Measurements from ENCODE around the gene TSEN54. TPM values are rescaled to one million over a fixed set of nuclear protein-coding genes. Genes with fewer than 3 reads are reported as not detected.

TSEN54 gene
- polyA plus RNA-seq, 2 donors = 25.1 to 31.5 TPM

DNA sequence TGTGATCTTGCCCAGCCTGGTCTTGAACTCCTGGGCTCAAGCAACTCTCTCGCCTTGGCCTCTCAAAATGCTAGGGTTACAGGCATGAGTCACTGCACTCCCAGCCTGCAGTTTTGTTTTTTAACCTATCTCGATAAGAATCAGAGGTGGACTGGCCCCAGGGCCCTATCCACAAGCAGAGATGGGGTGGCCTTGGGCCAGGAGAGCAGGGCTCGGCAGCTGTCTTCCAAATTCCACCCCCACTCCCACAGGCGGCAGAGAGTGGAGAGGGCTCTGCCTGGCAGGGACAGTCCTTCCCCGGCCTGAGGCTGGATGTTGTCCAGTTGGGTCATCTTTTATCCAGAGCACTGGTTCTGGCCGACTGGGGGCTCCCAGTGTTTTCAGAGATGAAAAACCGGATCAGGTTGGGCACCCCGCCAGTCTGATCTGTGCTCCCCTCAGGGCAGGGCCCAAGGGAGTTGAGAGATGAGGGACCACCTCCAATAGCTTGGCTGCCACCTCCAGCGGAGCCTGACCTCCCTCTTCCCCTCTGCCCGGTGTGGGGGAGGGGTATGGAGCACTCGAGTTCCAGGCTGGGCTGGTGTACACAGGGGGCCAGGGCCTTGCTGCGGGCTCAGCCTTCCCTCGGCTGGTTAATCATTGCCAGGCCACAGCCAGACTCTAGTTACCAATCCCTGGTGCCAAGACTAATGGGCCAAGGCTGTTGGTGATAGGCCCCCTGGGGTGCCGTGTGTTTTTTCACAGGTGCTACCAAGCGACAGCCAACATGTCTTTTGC lies 40.9 kb downstream of the TSEN54 start:
- no peak overlapping the region for H3K4me3 ChIP-seq (ENCODE audit: low read depth in 1 of 2, low read length in 2 of 2)
- 56 to 62% methylated on average over 15 of the region's 15 CpGs for WGBS, 2 donors
- H3K36me3 ChIP-seq (ENCODE audit: control insufficient read depth in 2 of 2, insufficient read depth in 2 of 2, low read length in 1 of 2) = peaks cover 0 to 17% of the 10 kb centered on the region in 2 donors
- H3K4me1 ChIP-seq (ENCODE audit: control insufficient read depth in 2 of 2, insufficient read depth in 2 of 2, low read length in 1 of 2) = no peaks in the 10 kb centered on the region
- no peaks in the 10 kb centered on the region for H3K27me3 ChIP-seq (ENCODE audit: control insufficient read depth in 1 of 2, insufficient read depth in 2 of 2, low read length in 2 of 2)
- no peak overlapping the region for H3K27ac ChIP-seq (ENCODE audit: low read depth in 2 of 2, low read length in 1 of 2)
- H3K9me3 ChIP-seq (ENCODE audit: control insufficient read depth in 2 of 2, insufficient read depth in 1 of 2, low read depth in 1 of 2, low read length in 1 of 2) = no peaks in the 10 kb centered on the region

DNA sequence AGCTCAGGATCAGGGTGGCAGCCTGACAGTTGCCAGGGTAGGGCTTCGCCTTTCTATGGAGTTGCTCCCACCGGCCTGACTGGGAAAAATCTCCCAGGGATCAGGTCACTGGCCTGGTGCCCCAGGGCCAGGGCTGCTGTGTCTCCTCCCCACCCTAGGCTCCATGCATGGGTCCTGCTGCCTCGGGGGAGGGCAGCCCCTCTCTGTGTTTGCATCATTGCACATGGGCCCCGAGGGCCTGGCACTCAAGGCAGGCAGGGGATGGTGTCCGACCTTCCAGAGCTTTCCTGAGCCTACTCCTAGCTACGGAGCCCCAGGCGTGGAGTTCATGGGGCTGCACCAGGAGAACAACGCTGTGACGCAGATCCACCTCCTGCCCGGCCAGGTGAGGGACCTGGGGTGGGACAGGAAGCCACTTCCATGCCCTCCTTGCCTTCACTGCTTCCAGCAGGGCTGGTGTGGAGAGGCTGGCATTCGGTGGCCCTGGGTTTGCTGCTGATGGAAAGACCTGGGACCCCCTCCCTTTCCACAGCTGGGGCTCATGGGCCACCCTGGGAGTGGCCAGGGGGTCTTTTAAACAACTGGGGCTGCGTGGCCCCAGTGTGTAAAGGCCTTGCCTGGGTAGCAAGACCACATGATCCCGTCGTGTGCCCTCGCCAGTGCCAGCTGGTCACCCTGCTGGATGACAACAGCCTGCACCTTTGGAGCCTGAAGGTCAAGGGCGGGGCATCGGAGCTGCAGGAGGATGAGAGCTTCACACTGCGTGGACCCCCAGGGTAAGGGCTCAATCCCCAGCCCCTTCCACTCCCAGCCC lies 41.7 kb downstream of the TSEN54 start:
- Histone ChIP-seq H3K27ac (ENCODE audit: low read depth in 2 of 2, low read length in 1 of 2) (no peak overlapping the region), H3K27me3 (ENCODE audit: control insufficient read depth in 1 of 2, insufficient read depth in 2 of 2, low read length in 2 of 2) (no peaks in the 10 kb centered on the region), H3K4me3 (ENCODE audit: low read depth in 1 of 2, low read length in 2 of 2) (no peak overlapping the region), H3K36me3 (ENCODE audit: control insufficient read depth in 2 of 2, insufficient read depth in 2 of 2, low read length in 1 of 2) (peaks cover 0 to 22% of the 10 kb centered on the region in 2 donors), H3K9me3 (ENCODE audit: control insufficient read depth in 2 of 2, insufficient read depth in 1 of 2, low read depth in 1 of 2, low read length in 1 of 2) (no peaks in the 10 kb centered on the region), H3K4me1 (ENCODE audit: control insufficient read depth in 2 of 2, insufficient read depth in 2 of 2, low read length in 1 of 2) (no peaks in the 10 kb centered on the region)
- 68 to 87% methylated on average over 18 of the region's 18 CpGs for WGBS, 2 donors

DNA sequence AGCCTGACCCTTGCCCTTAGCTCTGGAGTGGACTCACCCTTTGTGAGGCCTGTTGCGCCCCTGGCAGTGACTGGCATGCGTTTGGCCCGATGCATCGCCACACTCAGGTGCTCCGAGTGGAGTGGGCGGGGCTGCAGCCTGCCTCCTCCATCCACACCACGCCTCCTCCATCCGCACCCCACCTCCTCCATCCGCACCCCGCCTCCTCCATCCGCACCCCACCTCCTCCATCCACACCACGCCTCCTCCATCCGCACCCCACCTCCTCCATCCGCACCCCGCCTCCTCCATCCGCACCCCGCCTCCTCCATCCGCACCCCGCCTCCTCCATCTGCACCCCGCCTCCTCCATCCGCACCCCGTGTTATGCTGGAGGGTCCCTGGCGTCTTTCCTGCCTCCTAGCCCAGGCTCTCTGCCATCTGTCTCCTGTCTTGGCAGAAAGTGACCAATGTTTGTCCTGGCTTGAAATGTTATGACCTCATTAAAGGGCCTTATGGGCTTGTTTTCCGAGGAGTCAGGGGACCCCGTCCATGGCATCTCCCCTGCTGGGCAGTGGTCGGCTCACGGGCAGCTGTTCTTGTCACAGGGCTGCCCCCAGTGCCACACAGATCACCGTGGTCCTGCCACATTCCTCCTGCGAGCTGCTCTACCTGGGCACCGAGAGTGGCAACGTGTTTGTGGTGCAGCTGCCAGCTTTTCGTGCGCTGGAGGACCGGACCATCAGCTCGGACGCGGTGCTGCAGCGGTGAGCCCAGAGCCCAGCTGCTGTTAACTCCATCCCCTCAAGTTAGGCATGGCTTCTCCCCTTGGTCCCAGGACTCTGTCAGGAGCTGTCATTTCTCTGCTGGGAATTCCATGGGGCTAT lies 42.6 kb downstream of the TSEN54 start:
- H3K9me3 ChIP-seq (ENCODE audit: control insufficient read depth in 2 of 2, insufficient read depth in 1 of 2, low read depth in 1 of 2, low read length in 1 of 2) = no peaks in the 10 kb centered on the region
- 75 to 91% methylated on average over 30 to 35 of the region's 38 CpGs for WGBS, 2 donors
- H3K27ac ChIP-seq (ENCODE audit: low read depth in 2 of 2, low read length in 1 of 2) = no peak overlapping the region
- no peaks in the 10 kb centered on the region for H3K4me1 ChIP-seq (ENCODE audit: control insufficient read depth in 2 of 2, insufficient read depth in 2 of 2, low read length in 1 of 2)
- H3K4me3 ChIP-seq (ENCODE audit: low read depth in 1 of 2, low read length in 2 of 2) = no peak overlapping the region
- H3K36me3 ChIP-seq (ENCODE audit: control insufficient read depth in 2 of 2, insufficient read depth in 2 of 2, low read length in 1 of 2) = peaks cover 0 to 30% of the 10 kb centered on the region in 2 donors
- H3K27me3 ChIP-seq (ENCODE audit: control insufficient read depth in 1 of 2, insufficient read depth in 2 of 2, low read length in 2 of 2) = no peaks in the 10 kb centered on the region

DNA sequence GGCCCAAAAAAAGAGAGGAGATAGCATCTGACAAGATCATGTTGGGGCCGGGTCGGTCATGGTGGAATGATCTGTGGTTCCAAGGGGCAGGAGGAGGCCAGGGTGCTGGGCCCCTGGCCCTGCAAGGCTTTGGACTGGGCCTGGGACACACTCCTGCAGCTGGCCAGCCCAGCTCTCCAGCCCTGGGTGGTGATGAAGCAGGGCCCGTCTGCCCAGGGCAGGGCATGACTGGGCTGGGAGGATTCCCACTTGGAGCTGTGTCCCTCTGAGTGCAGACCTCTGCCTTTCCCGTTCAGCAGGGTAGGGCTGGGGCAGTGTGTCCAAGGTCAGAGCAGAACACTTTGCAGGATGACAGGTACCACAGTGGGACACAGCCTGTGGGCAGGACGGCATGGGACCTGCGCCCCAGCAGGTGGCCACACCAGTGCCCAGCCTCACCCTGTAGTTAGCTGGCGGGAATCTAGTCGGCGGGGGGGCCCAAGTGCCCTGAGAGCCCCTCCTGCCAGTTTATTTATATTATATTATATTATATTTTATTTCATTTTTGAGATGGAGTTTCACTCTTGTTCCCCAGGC lies 43.7 kb downstream of the TSEN54 start:
- Histone ChIP-seq H3K9me3 (ENCODE audit: control insufficient read depth in 2 of 2, insufficient read depth in 1 of 2, low read depth in 1 of 2, low read length in 1 of 2) (no peaks in the 10 kb centered on the region), H3K4me3 (ENCODE audit: low read depth in 1 of 2, low read length in 2 of 2) (no peak overlapping the region), H3K4me1 (ENCODE audit: control insufficient read depth in 2 of 2, insufficient read depth in 2 of 2, low read length in 1 of 2) (no peaks in the 10 kb centered on the region), H3K27me3 (ENCODE audit: control insufficient read depth in 1 of 2, insufficient read depth in 2 of 2, low read length in 2 of 2) (no peaks in the 10 kb centered on the region), H3K27ac (ENCODE audit: low read depth in 2 of 2, low read length in 1 of 2) (no peak overlapping the region), H3K36me3 (ENCODE audit: control insufficient read depth in 2 of 2, insufficient read depth in 2 of 2, low read length in 1 of 2) (peaks cover 4 to 41% of the 10 kb centered on the region in 2 donors)
- 83 to 91% methylated on average over 9 of the region's 9 CpGs for WGBS, 2 donors

DNA sequence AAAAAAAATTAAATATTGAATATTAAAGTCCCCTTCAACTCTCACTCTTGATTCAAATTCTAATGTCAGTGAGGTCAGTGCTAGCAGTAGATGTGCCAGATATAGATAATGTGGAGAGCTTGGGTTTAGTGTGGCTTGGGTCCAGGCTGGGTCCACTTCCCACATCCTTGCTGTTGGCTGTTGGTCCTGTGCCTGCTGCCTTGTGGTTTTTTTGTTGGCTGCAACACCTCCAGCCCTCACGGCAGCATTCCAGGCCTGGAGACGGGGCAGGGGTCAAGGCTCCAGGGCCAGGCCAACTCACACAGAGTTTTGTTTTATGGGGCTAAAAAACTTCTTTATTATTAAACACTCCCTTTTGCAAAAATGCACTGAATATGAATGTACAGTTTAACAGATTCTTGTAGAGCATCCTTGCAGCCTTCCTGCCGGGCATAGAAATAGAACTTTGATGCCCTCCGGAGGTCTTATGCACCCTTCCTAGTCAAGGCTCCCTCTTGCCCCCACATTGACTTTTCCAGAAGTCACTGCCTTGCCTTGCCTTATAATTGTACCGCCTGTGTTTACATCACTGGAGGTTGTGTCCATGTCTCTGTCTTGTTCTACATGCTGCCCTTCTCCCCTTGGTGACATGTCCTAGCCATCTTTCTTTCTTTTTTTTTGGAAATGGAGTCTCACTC lies 45.7 kb downstream of the TSEN54 start:
- H3K9me3 ChIP-seq (ENCODE audit: control insufficient read depth in 2 of 2, insufficient read depth in 1 of 2, low read depth in 1 of 2, low read length in 1 of 2) = no peaks in the 10 kb centered on the region
- H3K36me3 ChIP-seq (ENCODE audit: control insufficient read depth in 2 of 2, insufficient read depth in 2 of 2, low read length in 1 of 2) = peaks cover 7 to 50% of the 10 kb centered on the region in 2 donors
- no peak overlapping the region for H3K27ac ChIP-seq (ENCODE audit: low read depth in 2 of 2, low read length in 1 of 2)
- H3K4me3 ChIP-seq (ENCODE audit: low read depth in 1 of 2, low read length in 2 of 2) = no peak overlapping the region
- H3K27me3 ChIP-seq (ENCODE audit: control insufficient read depth in 1 of 2, insufficient read depth in 2 of 2, low read length in 2 of 2) = no peaks in the 10 kb centered on the region
- 78 to 82% methylated on average over 5 of the region's 5 CpGs for WGBS, 2 donors
- peaks cover 0 to 4% of the 10 kb centered on the region in 2 donors for H3K4me1 ChIP-seq (ENCODE audit: control insufficient read depth in 2 of 2, insufficient read depth in 2 of 2, low read length in 1 of 2)

DNA sequence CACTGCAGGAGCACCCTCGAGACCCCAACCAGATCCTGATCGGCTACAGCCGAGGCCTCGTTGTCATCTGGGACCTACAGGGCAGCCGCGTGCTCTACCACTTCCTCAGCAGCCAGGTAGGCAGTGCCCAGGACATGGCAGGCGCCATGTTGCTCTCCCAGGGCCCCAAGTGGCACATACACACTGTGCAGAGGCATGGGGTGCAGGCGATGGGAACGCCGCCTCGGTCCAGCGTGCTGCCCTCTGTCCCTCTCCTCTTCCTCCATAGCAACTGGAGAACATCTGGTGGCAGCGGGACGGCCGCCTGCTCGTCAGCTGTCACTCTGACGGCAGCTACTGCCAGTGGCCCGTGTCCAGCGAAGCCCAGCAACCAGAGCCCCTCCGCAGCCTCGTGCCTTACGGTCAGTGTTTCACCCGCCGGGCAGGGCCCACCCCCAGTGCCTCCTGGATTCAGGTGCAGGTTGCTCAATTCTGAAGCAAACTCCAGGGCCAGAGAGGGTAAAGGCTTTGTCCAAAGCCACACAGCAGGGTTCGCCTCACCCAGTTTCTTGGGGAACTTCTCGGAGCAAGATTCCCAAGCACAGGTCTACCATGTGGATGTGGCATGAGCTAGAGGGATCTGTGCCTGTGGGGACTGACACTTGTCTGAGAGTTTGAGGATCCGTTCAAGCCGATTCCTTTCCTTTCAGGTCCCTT lies 46.9 kb downstream of the TSEN54 start:
- 93 to 95% methylated on average over 28 of the region's 28 CpGs for WGBS, 2 donors
- Histone ChIP-seq H3K27ac (ENCODE audit: low read depth in 2 of 2, low read length in 1 of 2) (no peak overlapping the region), H3K27me3 (ENCODE audit: control insufficient read depth in 1 of 2, insufficient read depth in 2 of 2, low read length in 2 of 2) (no peaks in the 10 kb centered on the region), H3K4me1 (ENCODE audit: control insufficient read depth in 2 of 2, insufficient read depth in 2 of 2, low read length in 1 of 2) (peaks cover 0 to 4% of the 10 kb centered on the region in 2 donors), H3K9me3 (ENCODE audit: control insufficient read depth in 2 of 2, insufficient read depth in 1 of 2, low read depth in 1 of 2, low read length in 1 of 2) (no peaks in the 10 kb centered on the region), H3K4me3 (ENCODE audit: low read depth in 1 of 2, low read length in 2 of 2) (no peak overlapping the region), H3K36me3 (ENCODE audit: control insufficient read depth in 2 of 2, insufficient read depth in 2 of 2, low read length in 1 of 2) (peaks cover 12 to 49% of the 10 kb centered on the region in 2 donors)

DNA sequence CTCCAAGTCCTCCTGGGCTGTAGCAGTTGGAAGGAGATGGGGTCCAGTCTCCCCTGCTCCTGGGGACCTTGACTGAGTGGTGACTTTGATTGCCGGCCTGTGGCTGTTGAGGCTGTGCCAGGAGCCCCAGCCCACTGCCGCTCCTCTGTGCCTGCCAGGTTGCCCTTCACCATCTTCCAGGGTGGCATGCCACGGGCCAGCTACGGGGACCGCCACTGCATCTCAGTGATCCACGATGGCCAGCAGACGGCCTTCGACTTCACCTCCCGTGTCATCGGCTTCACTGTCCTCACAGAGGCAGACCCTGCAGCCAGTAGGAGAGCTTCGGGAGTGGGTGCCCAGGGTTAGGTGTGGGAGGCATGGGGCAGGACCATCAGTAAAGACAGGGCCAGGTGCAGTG lies 47.9 kb downstream of the TSEN54 start:
- peak overlapping the region; percentile 42 to 83 for H3K27ac ChIP-seq (ENCODE audit: low read depth in 2 of 2, low read length in 1 of 2)
- H3K36me3 ChIP-seq (ENCODE audit: control insufficient read depth in 2 of 2, insufficient read depth in 2 of 2, low read length in 1 of 2) = peaks cover 12 to 54% of the 10 kb centered on the region in 2 donors
- H3K27me3 ChIP-seq (ENCODE audit: control insufficient read depth in 1 of 2, insufficient read depth in 2 of 2, low read length in 2 of 2) = no peaks in the 10 kb centered on the region
- H3K9me3 ChIP-seq (ENCODE audit: control insufficient read depth in 2 of 2, insufficient read depth in 1 of 2, low read depth in 1 of 2, low read length in 1 of 2) = no peaks in the 10 kb centered on the region
- H3K4me1 ChIP-seq (ENCODE audit: control insufficient read depth in 2 of 2, insufficient read depth in 2 of 2, low read length in 1 of 2) = peaks cover 0 to 4% of the 10 kb centered on the region in 2 donors
- H3K4me3 ChIP-seq (ENCODE audit: low read depth in 1 of 2, low read length in 2 of 2) = no peak overlapping the region
- WGBS, 2 donors = 94 to 96% methylated on average over 11 of the region's 11 CpGs

DNA sequence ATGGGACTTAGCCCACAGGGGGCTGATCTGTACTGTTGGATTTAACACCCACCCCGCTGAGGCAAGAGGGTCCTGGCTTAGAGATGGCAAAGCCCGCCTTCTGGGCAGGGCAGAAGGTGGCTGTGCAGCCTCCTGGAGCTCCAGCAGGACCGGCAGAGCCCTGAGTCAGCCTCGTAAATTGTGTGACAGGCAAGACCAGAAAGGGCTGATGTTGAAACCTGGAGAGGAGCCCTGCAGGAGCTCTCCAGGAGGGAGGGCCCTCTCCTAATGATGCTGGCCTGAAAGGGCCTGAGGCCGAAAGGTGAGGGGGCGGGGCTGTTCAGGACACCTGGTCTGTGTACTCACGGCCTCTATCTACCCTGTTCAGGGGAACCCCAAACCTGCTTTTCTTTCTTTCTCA lies 48.7 kb downstream of the TSEN54 start:
- Histone ChIP-seq H3K27ac (ENCODE audit: low read depth in 2 of 2, low read length in 1 of 2) (peak overlapping the region; percentile 78 to 83), H3K36me3 (ENCODE audit: control insufficient read depth in 2 of 2, insufficient read depth in 2 of 2, low read length in 1 of 2) (peaks cover 12 to 56% of the 10 kb centered on the region in 2 donors), H3K27me3 (ENCODE audit: control insufficient read depth in 1 of 2, insufficient read depth in 2 of 2, low read length in 2 of 2) (no peaks in the 10 kb centered on the region), H3K9me3 (ENCODE audit: control insufficient read depth in 2 of 2, insufficient read depth in 1 of 2, low read depth in 1 of 2, low read length in 1 of 2) (no peaks in the 10 kb centered on the region), H3K4me3 (ENCODE audit: low read depth in 1 of 2, low read length in 2 of 2) (no peak overlapping the region), H3K4me1 (ENCODE audit: control insufficient read depth in 2 of 2, insufficient read depth in 2 of 2, low read length in 1 of 2) (peaks cover 0 to 4% of the 10 kb centered on the region in 2 donors)
- 64 to 78% methylated on average over 7 of the region's 7 CpGs for WGBS, 2 donors

Data from esophagus (tissue), 2 donors.